Gastrocnemius medialis (tissue), 4 donors: ENCODE measurements around the gene KRTAP22-1.

Experiments used
- POLR2A ChIP-seq, 2 donors: fragments of 450-650 bp; IDR thresholded peaks; one replicate each; pipeline ENCODE4 v1.6.1; 2017; ENCODE audit warnings: antibody characterized with exemption in 2 of 2, mild to moderate bottlenecking in 2 of 2, moderate library complexity in 2 of 2
- TF ChIP-seq, protein P1 (sequence below), 5 experiments: fragments of 450-650 bp in 3 of 5; fragments of 200-600 bp in 2 of 5; sonication (generic) in 2 of 5; IDR thresholded peaks in 4 of 5; conservative IDR thresholded peaks in 1 of 5; 1 replicate in 4 of 5; 2 replicates in 1 of 5; pipeline ENCODE4 v1.5.1; 2016 to 2019; ENCODE audit warnings: antibody characterized with exemption in 5 of 5, mild to moderate bottlenecking in 3 of 5, moderate library complexity in 3 of 5

DNA sequence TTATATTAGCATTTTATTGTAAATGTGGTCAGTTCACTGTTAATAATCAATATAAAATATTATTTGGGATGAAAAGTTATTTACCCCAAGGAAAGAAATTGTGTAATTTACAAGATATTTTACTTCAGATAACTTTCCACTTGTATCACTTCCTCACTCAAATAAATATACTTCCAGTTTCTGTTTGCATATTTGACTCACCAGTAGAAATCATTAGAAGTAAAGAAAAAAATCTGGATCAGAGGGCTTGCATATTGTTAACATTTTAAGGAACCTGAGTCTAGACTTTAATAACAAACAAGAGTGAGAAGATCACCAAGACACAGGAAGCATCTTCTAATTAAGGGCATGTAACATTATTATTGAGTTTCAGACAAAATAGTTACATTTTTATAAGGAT, 19.2 kb downstream of the KRTAP22-1 start:
- TF ChIP-seq, protein P1, sequence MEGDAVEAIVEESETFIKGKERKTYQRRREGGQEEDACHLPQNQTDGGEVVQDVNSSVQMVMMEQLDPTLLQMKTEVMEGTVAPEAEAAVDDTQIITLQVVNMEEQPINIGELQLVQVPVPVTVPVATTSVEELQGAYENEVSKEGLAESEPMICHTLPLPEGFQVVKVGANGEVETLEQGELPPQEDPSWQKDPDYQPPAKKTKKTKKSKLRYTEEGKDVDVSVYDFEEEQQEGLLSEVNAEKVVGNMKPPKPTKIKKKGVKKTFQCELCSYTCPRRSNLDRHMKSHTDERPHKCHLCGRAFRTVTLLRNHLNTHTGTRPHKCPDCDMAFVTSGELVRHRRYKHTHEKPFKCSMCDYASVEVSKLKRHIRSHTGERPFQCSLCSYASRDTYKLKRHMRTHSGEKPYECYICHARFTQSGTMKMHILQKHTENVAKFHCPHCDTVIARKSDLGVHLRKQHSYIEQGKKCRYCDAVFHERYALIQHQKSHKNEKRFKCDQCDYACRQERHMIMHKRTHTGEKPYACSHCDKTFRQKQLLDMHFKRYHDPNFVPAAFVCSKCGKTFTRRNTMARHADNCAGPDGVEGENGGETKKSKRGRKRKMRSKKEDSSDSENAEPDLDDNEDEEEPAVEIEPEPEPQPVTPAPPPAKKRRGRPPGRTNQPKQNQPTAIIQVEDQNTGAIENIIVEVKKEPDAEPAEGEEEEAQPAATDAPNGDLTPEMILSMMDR (IDR thresholded peaks at IDR 0.05 in 4 of 5, conservative IDR thresholded peaks at IDR 0.05 in 1 of 5), result no peak
- no peak for TF ChIP-seq POLR2A (IDR thresholded peaks at IDR 0.05)
